ENCODE measurements around the gene MYL6B. TPM values are rescaled to one million over a fixed set of nuclear protein-coding genes. Genes with fewer than 3 reads are reported as not detected.
A peak's percentile ranks its signal among the peaks of the same experiment; 100 is the strongest.

Gene MYL6B
- total RNA-seq, 2 experiments from 2014 or later: 6.2 to 6.4 TPM

DNA sequence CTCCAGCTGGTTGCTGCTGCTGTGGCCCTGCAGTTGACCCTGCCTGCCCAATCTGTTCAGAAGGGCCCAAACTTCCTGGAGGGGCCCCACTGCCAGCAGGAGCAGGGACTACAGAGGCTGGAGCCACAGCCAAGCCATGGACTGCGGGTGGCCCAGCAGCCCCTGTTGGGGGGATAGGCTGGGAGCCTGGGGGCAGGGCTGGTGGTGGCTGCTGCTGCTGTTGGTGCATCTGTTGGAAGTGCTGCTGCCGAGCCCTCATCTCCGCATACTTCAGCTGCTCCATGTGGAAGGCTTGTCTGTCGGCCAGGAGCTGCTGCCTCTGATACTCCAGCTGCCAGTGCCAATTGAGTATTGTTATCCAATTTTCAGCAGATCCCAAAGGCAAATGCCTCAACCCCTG lies 13.0 kb downstream of the MYL6B start:
- TF ChIP-seq, protein P1, sequence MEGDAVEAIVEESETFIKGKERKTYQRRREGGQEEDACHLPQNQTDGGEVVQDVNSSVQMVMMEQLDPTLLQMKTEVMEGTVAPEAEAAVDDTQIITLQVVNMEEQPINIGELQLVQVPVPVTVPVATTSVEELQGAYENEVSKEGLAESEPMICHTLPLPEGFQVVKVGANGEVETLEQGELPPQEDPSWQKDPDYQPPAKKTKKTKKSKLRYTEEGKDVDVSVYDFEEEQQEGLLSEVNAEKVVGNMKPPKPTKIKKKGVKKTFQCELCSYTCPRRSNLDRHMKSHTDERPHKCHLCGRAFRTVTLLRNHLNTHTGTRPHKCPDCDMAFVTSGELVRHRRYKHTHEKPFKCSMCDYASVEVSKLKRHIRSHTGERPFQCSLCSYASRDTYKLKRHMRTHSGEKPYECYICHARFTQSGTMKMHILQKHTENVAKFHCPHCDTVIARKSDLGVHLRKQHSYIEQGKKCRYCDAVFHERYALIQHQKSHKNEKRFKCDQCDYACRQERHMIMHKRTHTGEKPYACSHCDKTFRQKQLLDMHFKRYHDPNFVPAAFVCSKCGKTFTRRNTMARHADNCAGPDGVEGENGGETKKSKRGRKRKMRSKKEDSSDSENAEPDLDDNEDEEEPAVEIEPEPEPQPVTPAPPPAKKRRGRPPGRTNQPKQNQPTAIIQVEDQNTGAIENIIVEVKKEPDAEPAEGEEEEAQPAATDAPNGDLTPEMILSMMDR (IDR thresholded peaks at IDR 0.05): no peak
- Mint-ChIP-seq H3K27me3 (no peaks in the 10 kb centered on the region), H3K4me3 (no peak overlapping the region), H3K4me1 (ENCODE audit: low read depth) (peaks cover 11% of the 10 kb centered on the region), H3K9me3 (no peaks in the 10 kb centered on the region), H3K27ac (peak overlapping the region; percentile 24), H3K36me3 (ENCODE audit: low read depth) (peaks cover 85% of the 10 kb centered on the region)
- H3K4me1 ChIP-seq (ENCODE audit: insufficient read depth, low read length): peaks cover 21% of the 10 kb centered on the region
- ChIA-PET CTCF (interaction anchor here (1.7 kb wide), 1 partner anchor 24 kb away, joined by 5 read pairs; the partner anchor contains the start of gene SMARCC2), POLR2A (interaction anchor here (0.8 to 1.1 kb wide), 4 partner anchors 10 to 38 kb away, joined by 3 to 5 read pairs (median 4); partner anchors contain the start of gene SMARCC2)
- intact Hi-C loops (cut with DNase I, micrococcal nuclease): no loop called here
- H3K4me3 ChIP-seq (ENCODE audit: low read length): no peak overlapping the region
- H3K9me3 ChIP-seq (ENCODE audit: control insufficient read depth in 1 of 2, insufficient read depth in 1 of 2, low read length in 2 of 2): no peaks in the 10 kb centered on the region
- no peak overlapping the region for H3K27ac ChIP-seq (ENCODE audit: low read depth in 1 of 2, low read length in 2 of 2)
- no peaks in the 10 kb centered on the region for H3K27me3 ChIP-seq (ENCODE audit: control insufficient read depth in 1 of 2, insufficient read depth in 2 of 2, low read length in 2 of 2)
- no peak for ATAC-seq (ENCODE audit: poor library complexity)
- no peak for DNase-seq
- H3K36me3 ChIP-seq (ENCODE audit: insufficient read depth, low read length): peaks cover 96% of the 10 kb centered on the region

DNA sequence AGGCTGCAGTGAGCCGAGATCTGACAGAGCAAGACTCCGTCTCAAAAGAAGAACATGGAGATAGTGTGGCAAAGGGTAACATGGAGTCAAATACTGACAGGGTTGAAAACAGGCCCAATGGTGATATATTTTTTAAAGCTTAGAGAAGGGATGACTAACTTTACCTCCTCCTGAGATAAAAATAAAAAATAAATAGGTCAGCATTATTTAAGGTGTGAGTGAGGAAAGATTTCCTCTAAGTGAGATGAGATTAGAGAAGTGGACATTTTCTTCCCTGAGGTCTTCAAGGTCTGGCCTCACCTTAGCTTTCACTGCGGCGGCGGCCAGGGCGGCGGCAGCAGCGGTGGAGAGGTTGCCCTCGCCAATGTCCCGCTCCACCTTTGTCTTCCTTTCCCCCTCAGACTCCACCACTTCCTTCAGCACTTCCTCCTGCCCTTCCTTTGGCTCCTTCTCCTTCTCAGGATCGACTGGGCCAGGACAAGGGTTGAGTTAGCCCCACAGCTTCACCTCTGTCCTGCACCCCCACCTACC lies 16.9 kb downstream of the MYL6B start:
- Histone ChIP-seq H3K9me3 (ENCODE audit: control insufficient read depth in 1 of 2, insufficient read depth in 1 of 2, low read length in 2 of 2) (no peaks in the 10 kb centered on the region), H3K36me3 (ENCODE audit: insufficient read depth, low read length) (peaks cover 96% of the 10 kb centered on the region), H3K27ac (ENCODE audit: low read depth in 1 of 2, low read length in 2 of 2) (no peak overlapping the region), H3K4me1 (ENCODE audit: insufficient read depth, low read length) (no peaks in the 10 kb centered on the region), H3K4me3 (ENCODE audit: low read length) (no peak overlapping the region), H3K27me3 (ENCODE audit: control insufficient read depth in 1 of 2, insufficient read depth in 2 of 2, low read length in 2 of 2) (no peaks in the 10 kb centered on the region)
- no peak for ATAC-seq (ENCODE audit: poor library complexity)
- CTCF ChIA-PET: interaction anchor here (2.0 kb wide), 2 partner anchors 19 to 20 kb away, joined by 6 read pairs; partner anchors contain the start of gene SMARCC2
- Mint-ChIP-seq H3K4me3 (no peak overlapping the region), H3K4me1 (ENCODE audit: low read depth) (no peaks in the 10 kb centered on the region), H3K36me3 (ENCODE audit: low read depth) (peaks cover 87% of the 10 kb centered on the region), H3K9me3 (no peaks in the 10 kb centered on the region), H3K27me3 (no peaks in the 10 kb centered on the region), H3K27ac (no peak overlapping the region)
- intact Hi-C loops (cut with DNase I, micrococcal nuclease): no loop called here
- POLR2A ChIA-PET: interaction anchor here (0.6 to 1.2 kb wide), 3 partner anchors 8 to 53 kb away, joined by 3 read pairs; no protein-coding TSS in a partner anchor
- TF ChIP-seq, protein P1 (IDR thresholded peaks at IDR 0.05): no peak
- DNase-seq: no peak

DNA sequence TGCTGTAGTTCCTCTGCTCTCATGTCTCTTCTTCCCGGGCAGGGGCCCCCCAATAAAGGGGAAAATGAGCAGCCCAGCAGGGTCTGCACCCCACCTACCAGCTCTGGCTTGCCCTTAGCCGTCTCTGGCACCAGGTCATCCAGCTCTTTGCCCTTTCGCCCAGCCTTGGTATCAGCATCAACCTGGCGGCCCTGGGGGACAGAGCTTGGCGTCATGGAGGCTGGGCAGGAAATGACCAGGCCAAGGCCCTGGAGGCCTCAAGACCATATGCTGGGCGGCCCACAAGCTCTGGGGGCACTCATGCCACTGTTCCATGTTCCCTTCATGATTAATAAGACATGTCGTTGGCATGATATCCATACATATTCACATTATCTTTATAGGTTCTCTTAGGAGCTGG lies 20.5 kb downstream of the MYL6B start:
- Mint-ChIP-seq H3K27me3 (no peaks in the 10 kb centered on the region), H3K4me1 (ENCODE audit: low read depth) (no peaks in the 10 kb centered on the region), H3K27ac (no peak overlapping the region), H3K4me3 (no peak overlapping the region), H3K9me3 (no peaks in the 10 kb centered on the region), H3K36me3 (ENCODE audit: low read depth) (peaks cover 88% of the 10 kb centered on the region)
- ChIA-PET CTCF (interaction anchor here (0.7 kb wide), 1 partner anchor 86 kb away, joined by 3 read pairs; the partner anchor contains the start of gene ANKRD52), POLR2A (interaction anchor here (1.0 to 1.4 kb wide), 2 partner anchors 15 to 17 kb away, joined by 3 to 5 read pairs; partner anchors contain the start of gene SMARCC2)
- TF ChIP-seq, protein P1 (IDR thresholded peaks at IDR 0.05): no peak
- no peaks in the 10 kb centered on the region for H3K4me1 ChIP-seq (ENCODE audit: insufficient read depth, low read length)
- no peaks in the 10 kb centered on the region for H3K9me3 ChIP-seq (ENCODE audit: control insufficient read depth in 1 of 2, insufficient read depth in 1 of 2, low read length in 2 of 2)
- H3K27me3 ChIP-seq (ENCODE audit: control insufficient read depth in 1 of 2, insufficient read depth in 2 of 2, low read length in 2 of 2): no peaks in the 10 kb centered on the region
- H3K36me3 ChIP-seq (ENCODE audit: insufficient read depth, low read length): peaks cover 86% of the 10 kb centered on the region
- no peak for DNase-seq
- ATAC-seq (ENCODE audit: poor library complexity): no peak
- intact Hi-C loops (cut with DNase I, micrococcal nuclease): no loop called here
- H3K4me3 ChIP-seq (ENCODE audit: low read length): no peak overlapping the region
- no peak overlapping the region for H3K27ac ChIP-seq (ENCODE audit: low read depth in 1 of 2, low read length in 2 of 2)
